ENCODE results near the gene WDR38.

WDR38 gene

DNA sequence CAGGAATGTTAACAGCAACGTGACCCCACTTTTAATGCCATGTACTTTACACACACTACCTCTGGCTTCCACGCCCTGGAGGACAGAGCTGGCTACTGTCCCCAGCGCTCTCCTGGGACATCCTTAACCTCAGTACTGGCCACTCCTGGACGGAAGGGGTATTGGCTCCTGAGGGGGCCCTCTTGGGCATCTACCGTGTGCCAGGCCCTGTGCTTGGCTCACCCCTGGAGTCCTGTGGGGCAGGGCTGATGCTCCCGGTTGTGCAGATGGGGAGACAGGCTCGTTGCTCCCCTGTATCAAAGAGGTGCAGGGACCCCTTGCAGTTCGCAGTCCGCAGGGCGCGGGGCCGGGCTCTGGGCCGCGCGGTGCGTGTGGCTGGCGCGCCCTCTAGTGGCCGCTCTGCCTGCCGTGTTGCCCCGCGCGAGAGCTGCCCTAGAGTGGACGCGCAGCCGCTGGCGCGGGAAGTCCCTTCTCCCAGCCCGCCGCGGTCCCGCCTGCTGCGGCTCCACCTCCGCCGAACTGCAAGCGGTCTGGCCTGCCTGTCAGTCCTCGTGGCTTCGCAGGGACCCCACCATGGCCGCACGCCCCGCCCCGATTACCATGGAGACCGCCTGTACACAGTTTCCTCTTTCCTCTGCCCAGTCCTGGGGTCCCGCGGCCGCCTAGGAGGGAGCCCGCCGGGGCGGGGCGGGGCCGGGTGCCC lies at the start of gene WDR38:
Gene WDR38, plus strand, starts transcription at position 632 of the 703 bp plus-strand sequence. CDS start 72 bp downstream, outside the sequence.
- peak; percentile 82 for DNase-seq

DNA sequence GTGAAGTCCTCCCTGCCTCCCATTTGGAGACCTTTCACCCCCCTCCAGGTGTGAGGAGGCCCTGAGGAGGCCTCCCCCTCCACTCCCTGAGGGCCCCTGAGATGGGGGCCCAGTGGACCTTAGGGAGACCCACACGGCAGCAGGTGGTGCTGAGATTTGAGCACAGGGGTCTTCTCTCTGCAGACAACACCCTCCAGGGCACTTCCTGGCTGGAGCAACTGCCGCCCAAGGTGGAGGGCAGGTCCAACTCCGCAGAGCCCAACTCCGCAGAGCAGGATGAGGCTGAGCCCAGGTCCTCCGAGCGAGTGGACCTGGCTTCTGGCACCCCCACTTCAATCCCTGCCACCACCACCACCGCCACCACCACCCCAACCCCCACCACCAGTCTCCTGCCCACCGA lies 49.3 kb upstream of the WDR38 start:
- no peak for DNase-seq

DNA sequence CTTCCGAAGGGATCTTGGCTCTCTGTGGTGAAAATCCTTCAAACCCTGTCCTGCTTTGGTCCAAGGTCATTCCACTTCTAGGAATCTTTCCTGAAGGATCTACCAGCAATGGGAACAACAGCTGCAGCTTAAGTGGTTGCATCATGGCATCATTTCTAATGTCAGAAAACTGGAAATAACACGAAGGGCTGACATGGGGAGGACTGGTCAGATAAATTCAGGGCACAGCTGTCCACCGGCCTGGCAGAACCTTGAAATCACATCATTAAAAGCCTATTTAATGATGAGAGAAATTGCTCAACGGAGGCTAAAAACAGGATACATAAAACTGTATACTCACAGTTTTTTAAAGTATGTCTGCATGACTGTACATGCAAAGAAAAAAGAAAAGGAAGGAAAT lies 48.1 kb upstream of the WDR38 start:
- no peak for DNase-seq

DNA sequence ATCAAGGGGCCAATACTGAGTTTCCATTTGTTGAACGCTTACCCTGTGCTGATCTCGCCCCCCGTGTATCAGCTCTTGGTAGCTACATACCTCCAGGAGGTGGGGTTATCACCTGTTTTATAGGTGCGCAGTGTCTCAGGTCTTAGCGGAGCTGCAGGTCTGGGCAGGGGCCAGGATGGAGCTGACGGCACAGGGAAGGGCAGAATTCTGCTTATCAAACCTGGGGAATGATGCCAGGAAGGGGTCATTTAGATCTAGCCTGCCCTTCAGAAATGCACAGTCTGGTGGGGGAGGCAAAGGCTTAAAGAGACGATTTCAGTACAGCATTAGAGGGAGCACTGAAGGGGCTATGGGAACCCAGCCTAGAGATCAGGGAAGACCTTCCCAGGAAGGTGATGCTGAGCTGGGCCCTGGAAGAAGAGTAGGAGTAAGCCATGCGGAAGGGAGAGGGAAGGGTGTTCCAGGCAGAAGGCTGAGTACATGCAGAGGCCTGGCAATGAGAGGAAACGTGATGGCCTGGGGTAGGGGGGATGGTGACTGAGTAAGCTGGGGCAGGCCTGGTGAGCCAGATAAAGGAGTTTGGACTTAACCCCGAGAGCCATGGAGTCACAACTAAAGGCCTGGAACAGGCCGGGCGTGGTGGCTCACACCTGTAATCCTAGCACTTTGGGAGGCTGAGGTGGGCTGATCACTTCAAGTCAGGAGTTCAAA lies 44.9 kb upstream of the WDR38 start:
- DNase-seq: no peak

DNA sequence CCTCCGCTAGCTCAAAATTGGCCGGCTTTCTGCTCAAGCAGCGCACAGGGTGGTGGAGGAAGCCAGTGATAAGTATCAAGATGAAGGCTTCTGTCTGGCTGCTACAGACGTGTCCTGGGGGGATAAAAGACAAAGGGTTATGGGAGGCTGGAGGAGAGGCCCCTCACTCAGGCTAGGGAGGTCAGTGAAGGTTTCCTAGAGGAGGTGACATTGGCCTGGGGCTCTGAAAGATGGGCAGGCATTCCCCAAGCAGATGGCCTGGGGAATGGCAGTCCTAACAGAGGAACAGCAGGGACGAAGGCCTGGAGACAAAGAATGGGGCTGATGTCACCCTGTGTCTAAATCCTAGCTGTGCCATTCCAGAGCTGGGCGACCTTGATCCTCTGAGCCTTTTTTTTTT lies 44.0 kb upstream of the WDR38 start:
- no peak for DNase-seq

GRCh38 chr9:124809741-124810500 lies 43.3 kb upstream of the WDR38 start:
- DNase-seq: no peak

GRCh38 chr9:124810663-124811355 lies 42.5 kb upstream of the WDR38 start:
- DNase-seq: no peak

- DNase-seq: no peak
Measured at GRCh38 chr9:124812441-124812876, 40.8 kb upstream of the WDR38 start.

DNA sequence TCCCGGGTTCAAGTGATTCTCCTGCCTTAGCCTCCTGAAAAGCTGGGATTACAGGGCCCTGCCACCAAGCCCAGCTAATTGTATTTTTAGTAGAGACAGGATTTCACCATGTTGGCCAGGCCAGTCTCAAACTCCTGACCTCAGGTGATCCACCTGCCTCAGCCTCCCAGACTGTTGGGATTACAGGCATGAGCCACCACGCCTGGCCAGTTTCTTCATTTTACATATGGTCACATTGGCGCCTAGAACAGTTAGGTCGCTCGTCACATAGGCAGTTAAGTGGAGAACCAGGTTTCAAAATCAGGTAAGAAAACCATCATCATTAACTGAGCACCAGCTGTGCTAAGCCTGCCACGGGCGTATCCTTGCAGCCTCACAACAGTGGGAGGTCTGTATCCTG lies 40.2 kb upstream of the WDR38 start:
- no peak for DNase-seq

GRCh38 chr9:124813501-124814163 lies 39.6 kb upstream of the WDR38 start:
- no peak for DNase-seq

DNA sequence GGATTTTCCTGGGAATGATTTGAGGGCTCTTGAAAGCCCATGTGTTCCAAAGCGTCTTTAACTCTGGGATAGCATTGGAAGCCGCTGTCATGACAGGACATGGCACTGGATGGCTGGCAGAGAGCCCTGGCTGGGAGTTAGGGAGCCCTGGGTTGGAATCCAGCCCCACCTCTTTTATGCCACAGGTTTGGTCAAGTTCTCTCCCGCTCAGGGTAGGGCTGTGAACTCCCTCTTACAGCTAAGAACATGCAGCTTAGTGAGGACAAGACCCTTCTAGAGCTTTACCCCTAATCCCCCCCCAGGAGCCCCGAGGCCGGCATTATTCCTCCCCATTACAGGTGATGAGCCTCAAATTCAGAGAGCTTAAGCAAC lies 39.1 kb upstream of the WDR38 start:
- DNase-seq: no peak

DNA sequence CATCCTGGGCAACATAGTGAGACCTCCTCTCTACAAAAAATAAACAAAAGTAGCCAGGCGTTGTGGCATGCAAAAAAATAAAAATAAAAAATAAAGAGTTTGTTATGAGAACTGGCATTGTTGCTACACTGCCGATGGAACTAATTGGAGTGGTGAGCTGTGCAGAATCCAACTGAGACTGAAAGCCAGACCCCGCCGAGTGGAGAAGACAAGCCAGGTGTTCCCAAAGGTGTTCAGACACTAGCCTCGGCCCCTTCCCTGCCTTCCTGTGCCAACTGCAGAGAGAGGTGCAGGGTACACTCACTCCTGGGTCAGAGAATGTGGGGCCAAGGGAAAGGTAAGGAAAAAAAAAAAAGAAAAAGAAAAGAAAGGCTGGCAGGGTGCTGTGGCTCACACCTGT lies 37.7 kb upstream of the WDR38 start:
- DNase-seq: no peak

- no peak for DNase-seq
Measured at GRCh38 chr9:124818431-124819281, 34.6 kb upstream of the WDR38 start.

DNA sequence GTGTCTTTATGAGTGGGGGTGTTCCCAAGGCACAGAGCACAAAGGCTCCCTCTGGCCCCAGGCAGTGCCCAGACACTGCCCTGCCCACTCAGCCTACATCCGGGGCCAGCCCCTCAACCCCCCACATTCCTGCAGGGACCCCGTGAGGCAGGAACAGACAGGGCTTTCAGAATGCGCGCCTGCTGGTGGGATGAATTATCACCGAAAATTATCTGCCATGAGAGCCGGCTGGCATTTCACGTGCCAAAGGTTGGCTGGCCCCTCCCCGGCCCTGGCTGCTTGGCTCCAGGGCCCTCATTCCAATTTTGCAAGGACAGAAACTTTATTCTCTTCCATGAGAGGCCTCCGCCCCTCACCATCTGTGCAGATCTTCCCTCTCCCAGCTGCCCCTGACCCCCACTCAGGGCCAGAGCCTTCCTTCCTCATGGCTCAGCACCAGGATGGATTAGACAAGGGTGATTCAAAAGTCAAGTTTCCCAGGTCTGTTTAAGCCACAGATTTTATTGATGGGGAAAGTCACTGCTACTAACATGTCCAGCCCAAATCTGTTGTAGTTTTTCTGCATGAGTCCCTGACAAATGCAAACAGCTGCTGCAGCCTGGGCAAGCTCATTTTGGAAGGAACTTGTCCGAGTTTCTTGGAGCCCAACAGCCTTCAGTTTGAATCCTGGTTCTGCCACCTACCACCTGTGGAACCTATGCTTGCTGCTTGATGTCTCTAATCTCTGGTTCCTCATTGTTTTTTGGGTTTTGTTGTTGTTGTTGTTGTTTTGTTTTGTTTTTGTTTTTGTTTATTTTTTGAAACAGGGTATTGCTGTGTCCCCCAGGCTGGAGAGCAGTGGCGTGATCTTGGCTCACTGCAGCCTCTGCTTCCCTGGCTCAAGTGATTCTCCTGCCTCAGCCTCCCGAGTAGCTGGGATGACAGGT lies 32.3 kb upstream of the WDR38 start:
- no peak for DNase-seq

- no peak for DNase-seq
Measured at GRCh38 chr9:124828489-124829333, 24.5 kb upstream of the WDR38 start.

DNA sequence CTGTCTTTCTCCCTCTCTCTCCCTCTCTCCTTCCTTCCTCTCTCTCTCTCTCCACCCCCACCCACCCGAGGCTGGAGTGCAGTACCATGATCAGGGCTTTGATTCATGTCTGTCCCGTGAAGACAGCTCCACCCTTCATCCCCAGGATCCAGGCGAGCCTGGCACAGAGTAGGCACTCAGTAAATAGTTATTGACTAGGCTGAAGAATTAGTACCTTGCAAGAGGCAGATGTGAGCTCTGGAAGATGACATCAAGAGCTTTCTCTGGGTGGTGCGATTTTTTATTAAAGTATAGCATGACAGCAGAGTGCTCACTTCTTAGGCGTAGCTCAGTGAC lies 24.0 kb upstream of the WDR38 start:
- DNase-seq: no peak

- DNase-seq: no peak
Measured at GRCh38 chr9:124830593-124830992, 22.7 kb upstream of the WDR38 start.

DNA sequence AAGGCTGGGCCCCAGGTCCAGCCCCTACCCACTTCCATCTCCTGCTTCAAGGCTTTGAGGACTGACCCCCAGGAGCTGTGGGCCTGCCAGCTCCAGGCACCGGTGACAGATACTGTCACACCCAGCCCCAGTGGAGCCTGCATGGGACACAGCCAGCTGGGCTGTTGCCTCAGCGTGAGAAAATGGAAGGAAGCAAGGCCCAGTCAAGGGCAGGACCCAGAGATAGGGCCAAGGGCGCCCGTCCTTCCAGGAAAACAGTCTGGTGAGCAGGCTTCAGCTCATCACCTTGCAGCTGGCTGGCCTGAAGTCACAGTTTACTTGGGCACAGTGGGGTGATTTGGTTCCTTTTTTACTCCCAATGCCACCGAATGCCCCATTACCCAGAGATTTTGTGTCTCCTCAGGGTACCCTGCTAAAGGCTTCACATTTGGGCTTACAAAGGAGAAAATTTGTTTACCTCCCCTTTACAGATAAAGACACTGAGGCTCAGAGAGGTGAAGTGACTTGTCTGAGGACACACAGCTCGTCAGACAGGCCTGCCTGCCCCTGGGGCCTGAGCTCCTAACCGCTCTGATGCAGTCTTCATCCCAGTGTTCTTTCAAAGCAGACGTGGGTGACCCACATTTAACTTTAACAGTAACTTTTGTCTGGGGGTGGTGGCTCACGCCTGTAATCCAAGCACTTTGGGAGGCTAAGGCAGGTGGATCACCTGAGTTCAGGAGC lies 21.5 kb upstream of the WDR38 start:
- no peak for DNase-seq

DNA sequence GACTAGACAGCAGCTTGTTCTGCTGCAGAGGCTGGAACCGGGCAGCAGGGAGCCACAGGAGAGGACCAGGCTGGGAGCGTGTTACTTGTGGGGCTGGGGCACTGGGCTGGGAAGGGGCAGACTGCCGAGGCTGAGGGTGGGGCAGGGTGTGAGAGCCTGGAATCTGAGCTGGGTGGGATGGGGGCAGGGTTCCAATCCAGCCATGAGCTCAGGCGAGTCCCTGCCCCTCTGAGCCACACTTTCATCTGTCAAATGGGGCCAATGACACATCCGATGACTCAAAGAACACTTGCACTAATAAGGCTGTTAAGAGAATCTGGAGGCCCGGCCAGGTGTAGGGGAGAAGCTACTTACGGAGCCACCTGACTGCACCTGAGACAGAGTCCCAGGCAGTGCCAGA lies 18.7 kb upstream of the WDR38 start:
- DNase-seq: no peak

Data from activated T-cell treated with anti-CD3 and anti-CD28 coated beads, Interleukin-2, amount 50 U/mL, for 1 hour (primary cell).